Glomerular endothelial cell (primary cell): Measurements from ENCODE around the gene HSPBP1. TPM values are rescaled to one million over a fixed set of nuclear protein-coding genes. Genes with fewer than 3 reads are reported as not detected.

Source experiments
- DNase-seq: peaks from one replicate; pipeline ENCODE4 v3.0.0-alpha.2; 2011; ENCODE audit warnings: low read depth, low spot score; ENCODE audit errors: extremely low read depth
- total RNA-seq: library from RNA; depleted of rRNA; stranded (reverse); fragments of >200 nt; gene quantifications from 2 replicates; pipeline ENCODE4 v1.2.3, GENCODE V29; 2015

HSPBP1 gene
- total RNA-seq, 1 donor from 2014 or later = 30.5 TPM

DNA sequence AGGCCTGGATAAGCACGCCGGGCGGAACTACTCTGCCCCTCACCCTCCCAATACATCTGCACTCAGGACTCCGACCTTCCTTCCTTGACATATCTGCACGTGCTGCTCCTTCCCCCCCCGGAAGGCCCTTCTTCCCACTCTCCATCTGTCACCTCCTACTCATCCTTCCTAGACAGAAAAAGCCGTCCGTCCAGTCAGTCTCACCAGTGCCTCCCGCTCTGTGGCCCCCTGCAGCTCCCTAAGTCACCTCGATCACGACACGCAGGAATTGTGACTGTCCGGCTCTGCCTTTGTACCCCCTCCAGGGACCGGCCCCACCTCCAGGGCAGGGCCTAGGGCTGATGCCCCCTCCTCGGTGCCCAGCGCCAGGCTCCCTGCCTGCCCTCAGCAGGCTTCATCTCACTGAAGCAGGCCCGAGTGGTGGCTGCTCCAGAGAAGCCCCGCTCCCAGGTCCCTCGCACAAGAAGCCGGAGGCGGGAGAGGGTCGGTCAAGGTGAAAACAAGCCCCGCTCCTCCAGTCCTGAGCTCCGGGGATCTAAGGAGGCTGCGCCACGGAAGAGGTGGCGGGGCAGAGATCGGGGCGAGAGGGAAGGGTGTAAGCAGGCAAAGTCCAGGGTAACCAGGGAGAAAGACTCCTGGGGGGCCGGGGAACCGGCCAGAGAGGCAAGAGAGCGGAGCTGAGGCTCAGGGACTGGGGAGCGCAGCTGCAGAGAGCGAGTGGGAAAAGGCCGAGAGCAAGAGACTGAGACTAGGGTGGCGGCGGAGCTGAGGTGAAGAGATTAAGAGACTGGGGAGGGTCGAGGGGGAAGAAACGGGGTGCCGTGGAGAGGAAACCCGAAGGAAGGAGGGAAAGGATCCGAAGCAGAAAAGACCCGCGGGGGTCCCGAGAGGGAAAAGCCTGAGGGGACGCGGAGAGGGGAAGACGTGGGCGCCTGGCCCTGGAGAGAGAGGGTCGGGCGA is 22.2 kb downstream of the HSPBP1 start:
- DNase-seq = no peak

GRCh38 chr19:55256562-55257460 is 23.1 kb downstream of the HSPBP1 start:
- DNase-seq = no peak

GRCh38 chr19:55255618-55256423 is 24.1 kb downstream of the HSPBP1 start:
- no peak for DNase-seq

- DNase-seq = no peak
Observed at GRCh38 chr19:55254625-55254977, 25.3 kb downstream of the HSPBP1 start.

DNA sequence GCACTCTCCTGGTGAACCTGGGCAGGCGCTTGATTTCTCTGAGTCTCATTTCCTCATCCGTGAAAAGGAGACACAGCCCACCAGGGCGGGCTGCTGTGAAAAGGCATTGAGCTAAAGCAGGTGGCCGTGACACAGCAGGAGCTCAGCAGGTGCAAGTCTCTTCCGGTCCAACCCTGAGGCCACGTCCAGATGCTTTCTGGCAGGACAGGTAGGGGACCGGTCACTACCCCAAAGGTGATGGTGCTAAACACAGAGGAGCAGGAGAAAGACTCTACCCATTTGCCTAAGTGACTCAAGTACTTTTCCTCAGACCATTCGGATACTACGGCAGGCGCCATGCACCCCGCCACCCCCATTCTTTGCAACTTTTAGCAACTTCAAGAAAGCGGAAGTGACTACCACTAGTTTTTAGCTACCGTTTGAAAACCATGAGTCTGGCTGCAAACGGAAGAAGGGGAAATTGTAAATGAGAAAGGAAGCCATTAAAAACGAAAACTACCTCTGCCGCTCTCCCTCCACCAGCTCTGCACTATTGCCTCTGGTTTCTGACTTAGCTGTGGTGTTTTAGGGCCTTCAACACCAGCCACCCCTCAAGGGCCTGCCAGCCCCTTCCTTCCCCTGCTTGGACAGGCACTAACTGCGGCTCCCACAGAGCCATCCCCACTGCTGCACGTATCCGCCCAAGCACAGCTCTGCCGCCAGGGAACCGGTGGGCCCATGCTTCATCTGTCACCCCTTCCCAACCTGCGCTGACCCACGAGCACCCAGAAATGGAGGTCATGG is 25.9 kb downstream of the HSPBP1 start:
- no peak for DNase-seq

DNA sequence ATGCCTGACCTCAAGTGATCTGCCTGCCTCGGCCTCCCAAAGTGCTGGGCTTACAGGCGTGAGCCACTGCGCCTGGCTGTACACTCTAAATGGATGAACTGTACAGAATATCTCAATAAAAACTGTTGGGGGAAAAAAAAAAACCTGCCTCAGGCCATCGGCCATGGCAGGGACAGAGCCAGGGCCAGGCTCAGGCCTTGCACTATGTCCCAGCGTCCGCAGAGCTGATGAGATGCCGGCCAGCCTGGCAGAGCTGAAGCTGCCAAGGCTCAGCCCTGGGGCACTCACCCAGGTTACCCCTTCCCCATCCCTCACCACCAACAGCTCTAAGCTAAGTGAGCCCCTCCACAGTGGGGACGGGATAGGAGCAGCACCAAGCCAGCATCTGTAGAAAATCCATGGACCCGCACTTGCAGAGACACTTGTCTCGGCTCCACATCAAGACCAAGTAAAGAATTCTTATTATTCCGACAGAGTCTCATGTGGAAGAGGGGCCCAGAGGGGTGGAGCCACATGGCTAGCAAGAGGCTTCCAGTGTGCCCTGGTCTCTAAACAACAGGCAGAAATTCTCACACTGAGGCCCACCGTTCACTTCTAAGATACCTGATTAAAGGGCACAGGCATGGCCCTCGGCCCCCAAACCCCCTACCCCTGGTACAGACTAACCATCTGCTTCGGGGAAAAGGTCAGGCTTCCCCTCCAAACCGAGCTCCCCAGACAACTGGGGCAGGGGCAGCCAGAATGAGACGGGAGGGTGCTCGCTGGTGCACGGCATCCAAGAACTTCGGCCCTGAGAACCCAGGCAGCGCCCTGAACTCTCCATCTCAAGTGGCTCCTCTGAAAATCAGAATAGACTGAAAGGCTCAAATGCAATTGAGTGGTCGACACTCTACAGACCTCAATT is 26.9 kb downstream of the HSPBP1 start:
- no peak for DNase-seq

DNA sequence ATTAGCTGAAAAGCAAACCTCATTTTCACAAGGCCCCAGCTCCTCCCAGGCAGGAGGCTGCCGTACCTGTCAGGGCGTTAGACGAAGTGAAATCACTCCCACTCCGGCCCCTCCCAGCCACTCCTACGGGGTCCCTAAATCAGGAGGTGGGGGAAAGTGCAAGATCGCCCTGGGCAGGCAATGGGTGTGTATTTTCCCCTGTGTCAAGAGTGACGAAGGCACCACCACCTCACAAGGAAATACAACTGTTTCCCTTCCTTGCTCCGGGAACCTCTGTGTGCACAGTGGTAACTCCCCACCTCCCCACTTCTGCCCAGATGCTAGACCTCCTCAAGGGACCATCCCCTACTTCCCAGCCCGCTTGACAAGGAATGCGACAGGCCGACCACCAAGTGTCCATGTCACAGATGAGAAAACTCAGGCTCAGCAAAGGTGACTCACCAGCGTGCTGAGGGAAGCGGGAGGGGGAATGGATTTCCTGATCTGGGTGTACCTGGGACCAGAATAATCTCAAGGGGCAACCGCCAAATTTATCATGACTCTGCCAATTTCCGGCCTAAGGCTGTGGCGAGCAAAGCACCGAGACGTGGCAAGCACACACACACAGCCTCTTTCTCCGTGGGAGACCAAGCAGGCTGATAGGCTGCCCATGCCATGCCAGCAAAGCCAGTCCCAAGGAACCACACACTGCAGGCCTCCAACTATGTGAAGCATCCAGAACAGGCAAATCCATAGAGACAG is 28.4 kb downstream of the HSPBP1 start:
- no peak for DNase-seq

GRCh38 chr19:55250262-55251036 is 29.5 kb downstream of the HSPBP1 start:
- no peak for DNase-seq

DNA sequence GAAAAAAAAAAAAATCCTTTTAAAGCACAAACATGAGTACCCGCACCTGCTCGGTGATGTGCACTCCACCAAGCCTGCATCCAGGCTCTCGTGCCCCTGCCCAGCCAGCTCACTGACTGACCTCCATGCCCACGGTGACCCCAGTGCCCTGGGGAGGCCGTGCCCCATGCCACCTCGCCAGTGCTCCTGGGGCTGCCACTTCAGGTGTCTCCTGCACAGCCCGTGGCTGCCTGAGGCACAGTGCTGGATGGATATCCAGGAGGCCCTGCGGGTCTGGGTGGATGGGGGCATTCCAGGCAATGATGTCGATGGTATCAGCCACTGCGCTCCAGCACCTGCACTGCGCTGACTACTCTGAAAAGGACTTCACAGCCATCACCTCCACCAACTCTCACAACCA is 30.1 kb downstream of the HSPBP1 start:
- DNase-seq = no peak

- no peak for DNase-seq
Observed at GRCh38 chr19:55248704-55249103, 31.2 kb downstream of the HSPBP1 start.

DNA sequence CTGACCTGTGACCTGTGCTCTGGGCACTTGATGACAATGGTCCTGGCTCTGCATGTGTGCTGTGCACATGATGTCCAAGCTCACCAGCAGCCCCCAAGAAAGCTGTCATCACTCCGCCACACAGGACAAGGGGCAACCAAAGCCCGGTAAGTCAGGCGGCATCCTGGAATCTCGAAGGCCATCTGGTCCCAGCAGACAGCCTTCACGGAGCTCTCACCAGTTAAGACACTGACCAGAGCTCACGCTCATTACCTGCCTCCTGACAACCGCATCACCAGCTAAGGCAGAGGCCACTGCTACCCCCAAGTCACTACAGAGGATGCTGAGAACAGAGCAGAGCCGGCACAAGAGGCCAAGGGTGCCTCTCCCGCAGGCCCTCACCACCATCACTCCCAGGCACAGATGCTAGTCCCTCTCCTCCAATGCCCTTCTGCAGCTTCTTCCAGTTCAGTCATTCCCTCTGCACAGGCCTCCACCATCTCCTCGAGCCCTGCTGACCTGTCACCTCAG is 31.7 kb downstream of the HSPBP1 start:
- no peak for DNase-seq

- DNase-seq = no peak
Observed at GRCh38 chr19:55247621-55248099, 32.2 kb downstream of the HSPBP1 start.

GRCh38 chr19:55246462-55247451 is 33.2 kb downstream of the HSPBP1 start:
- DNase-seq = no peak

- no peak for DNase-seq
Observed at GRCh38 chr19:55245236-55245904, 34.5 kb downstream of the HSPBP1 start.

- DNase-seq = no peak
Observed at GRCh38 chr19:55244004-55244680, 35.8 kb downstream of the HSPBP1 start.
